HCT116 (cell line): ENCODE results near the gene OR2AG2. TPM values are rescaled to one million over a fixed set of nuclear protein-coding genes. Genes with fewer than 3 reads are reported as not detected.

ENCODE experiments used
- ATAC-seq: fragments of 200-7000 bp; cut with Tn5 transposase; 2 replicates; pipeline ENCODE4 v1.9.1; 2020; ENCODE audit warnings: mild to moderate bottlenecking, moderate library complexity
- BruUV-seq: library from RNA; stranded (reverse); fragments of 400-500 nt; replicated peaks from 2 replicates; lab custom pipeline; 2021; lab: Mats Ljungman, UMichigan
- CTCF ChIA-PET: fragments of 300-600 bp; sonication (Branson Sonifier 250); formaldehyde crosslinking; loops from one replicate; lab custom pipeline; 2021; ENCODE audit warnings: antibody characterized with exemption; lab: Charles Lee
- POLR2A ChIA-PET: fragments of 300-600, 350-600 bp; sonication (Branson Sonifier 250); formaldehyde crosslinking; loops from one replicate; lab custom pipeline; 2021; ENCODE audit warnings: antibody characterized with exemption; lab: Charles Lee
- RAD21 ChIA-PET, 2 experiments: fragments of 300-600 bp; sonication (Branson Sonifier 250); formaldehyde crosslinking; loops; one replicate each; lab custom pipeline; 2023; ENCODE audit warnings: low total read pairs in 2 of 2; ENCODE audit not compliant: uncharacterized antibody in 2 of 2, unreplicated experiment in 2 of 2, low non-redundant PET in 1 of 2; lab: Charles Lee
- DNase-seq: peaks from one replicate; pipeline ENCODE4 v3.0.0-alpha.2; 2010; ENCODE audit warnings: low read depth, low spot score
- H2AFZ ChIP-seq: fragments of 200-600 bp; shearing (Covaris generic), sonication (generic); 2 replicates; pipeline ENCODE4 v1.6.1; 2017; ENCODE audit warnings: low read depth, mixed run types, mixed read lengths, antibody characterized with exemption, low read length; ENCODE audit not compliant: poor library complexity, severe bottlenecking
- H3K27ac ChIP-seq: 2 replicates; pipeline ENCODE4 v1.5.1; 2012; ENCODE audit warnings: low read depth, low read length
- H3K27me3 ChIP-seq: fragments of 200-600 bp; sonication (generic); 2 replicates; pipeline ENCODE4 v1.6.1; 2016; ENCODE audit warnings: mixed run types, low read length, mixed read lengths; ENCODE audit not compliant: insufficient read depth
- H3K36me3 ChIP-seq, 2 experiments: fragments of 200-500 bp in 1 of 2; fragments of 200-600 bp in 1 of 2; sonication (Bioruptor generic) in 1 of 2; sonication (generic) in 1 of 2; 2 replicates each; pipeline versions ENCODE4 v1.5.1 to v1.6.1; 2014 to 2016; ENCODE audit warnings: low read length in 2 of 2, inconsistent platforms in 1 of 2, mixed read lengths in 1 of 2, mixed run types in 1 of 2; ENCODE audit not compliant: insufficient read depth in 2 of 2, control insufficient read depth in 1 of 2
- H3K4me1 ChIP-seq, 2 experiments: fragments of 200-600 bp in 1 of 2; sonication (generic) in 1 of 2; 2 replicates each; pipeline versions ENCODE4 v1.5.1 to v1.6.1; 2012 to 2017; ENCODE audit warnings: low read length in 2 of 2, inconsistent platforms in 1 of 2, mild to moderate bottlenecking in 1 of 2, mixed read lengths in 1 of 2, mixed run types in 1 of 2, moderate library complexity in 1 of 2; ENCODE audit not compliant: insufficient read depth in 2 of 2, control insufficient read depth in 1 of 2
- H3K4me2 ChIP-seq: fragments of 200-600 bp; sonication (generic); 2 replicates; pipeline ENCODE4 v1.6.1; 2017; ENCODE audit warnings: mixed run types, low read length, mixed read lengths
- H3K4me3 ChIP-seq, 2 experiments: fragments of 200-600 bp in 1 of 2; sonication (generic) in 1 of 2; replicated peaks in 1 of 2; 2 replicates each; pipeline ENCODE4 v1.5.1; 2011 to 2016; ENCODE audit warnings: low read length in 2 of 2, control low read depth in 1 of 2, low read depth in 1 of 2, mild to moderate bottlenecking in 1 of 2, mixed read lengths in 1 of 2, mixed run types in 1 of 2
- H3K79me2 ChIP-seq: fragments of 200-600 bp; sonication (generic); 2 replicates; pipeline ENCODE4 v1.6.1; 2017; ENCODE audit warnings: mild to moderate bottlenecking, mixed run types, low read length, moderate library complexity, mixed read lengths; ENCODE audit not compliant: insufficient read depth
- H3K9ac ChIP-seq: fragments of 200-600 bp; sonication (generic); 2 replicates; pipeline ENCODE4 v1.6.1; 2016; ENCODE audit warnings: low read length, mixed read lengths
- H3K9me2 ChIP-seq: fragments of 200-600 bp; sonication (generic), shearing (Covaris generic); 2 replicates; pipeline ENCODE4 v1.6.1; 2017; ENCODE audit warnings: mixed run types, mild to moderate bottlenecking, moderate library complexity; ENCODE audit not compliant: insufficient read depth
- H3K9me3 ChIP-seq, 2 experiments: fragments of 200-500 bp in 1 of 2; fragments of 200-600 bp in 1 of 2; sonication (Bioruptor generic) in 1 of 2; sonication (generic) in 1 of 2; 2 replicates each; pipeline ENCODE4 v1.6.1; 2014 to 2017; ENCODE audit warnings: low read length in 2 of 2, mixed read lengths in 2 of 2, inconsistent platforms in 1 of 2, low read depth in 1 of 2, mild to moderate bottlenecking in 1 of 2, mixed run types in 1 of 2, moderate library complexity in 1 of 2; ENCODE audit not compliant: control insufficient read depth in 1 of 2, insufficient read depth in 1 of 2
- H4K20me1 ChIP-seq: fragments of 200-600 bp; sonication (generic), shearing (Covaris generic); 2 replicates; pipeline ENCODE4 v1.6.1; 2017; ENCODE audit warnings: mixed run types, mild to moderate bottlenecking, moderate library complexity; ENCODE audit not compliant: insufficient read depth
- CBX3 ChIP-seq: IDR thresholded peaks from 2 replicates; pipeline ENCODE4 v1.6.1; 2012; ENCODE audit warnings: low read depth
- CEBPB ChIP-seq: IDR thresholded peaks from 2 replicates; pipeline ENCODE4 v1.6.1; 2012; ENCODE audit warnings: low read depth
- CTCF ChIP-seq, 3 experiments: fragments of 200-600 bp in 1 of 3; sonication (generic) in 1 of 3; IDR thresholded peaks in 2 of 3; conservative IDR thresholded peaks in 1 of 3; 2 replicates each; pipeline ENCODE4 v1.5.1; 2012 to 2017; ENCODE audit warnings: low read depth in 2 of 3, low read length in 2 of 3, antibody characterized with exemption in 1 of 3, borderline replicate concordance in 1 of 3, control low read depth in 1 of 3, mild to moderate bottlenecking in 1 of 3, mixed read lengths in 1 of 3, mixed run types in 1 of 3, moderate library complexity in 1 of 3; ENCODE audit not compliant: insufficient read depth in 1 of 3
- EGR1 ChIP-seq: IDR thresholded peaks from 2 replicates; pipeline ENCODE4 v1.6.1; 2012; ENCODE audit warnings: low read depth
- EZH2 ChIP-seq: fragments of 200-600 bp; sonication (generic); IDR thresholded peaks from 2 replicates; pipeline ENCODE4 v1.6.1; 2017; ENCODE audit warnings: antibody characterized with exemption, mixed run types
- EZH2phosphoT487 ChIP-seq: fragments of 200-600 bp; IDR thresholded peaks from 2 replicates; pipeline ENCODE4 v1.6.1; 2018; ENCODE audit warnings: antibody characterized with exemption, borderline replicate concordance
- FOSL1 ChIP-seq: IDR thresholded peaks from 2 replicates; pipeline ENCODE4 v1.6.1; 2012; ENCODE audit warnings: low read depth
- JUND ChIP-seq: IDR thresholded peaks from 2 replicates; pipeline ENCODE4 v1.6.1; 2012
- MAX ChIP-seq: IDR thresholded peaks from 2 replicates; pipeline ENCODE4 v1.6.1; 2012
- POLR2A ChIP-seq: IDR thresholded peaks from 2 replicates; pipeline ENCODE4 v1.7.0; 2011; ENCODE audit warnings: borderline replicate concordance; ENCODE audit not compliant: insufficient read depth, insufficient read length; ENCODE audit errors: extremely low read depth
- SIN3A ChIP-seq: IDR thresholded peaks from 2 replicates; pipeline ENCODE4 v1.6.1; 2012; ENCODE audit warnings: low read depth
- TCF7L2 ChIP-seq: IDR thresholded peaks from 2 replicates; pipeline ENCODE4 v1.7.0; 2011; ENCODE audit warnings: borderline replicate concordance, inconsistent platforms; ENCODE audit not compliant: insufficient read depth, insufficient read length; ENCODE audit errors: extremely low read depth
- ZFX ChIP-seq: fragments of 450-650 bp; IDR thresholded peaks from 2 replicates; pipeline ENCODE4 v1.6.1; 2017
- intact Hi-C: fragments of 100-400 bp; cut with micrococcal nuclease; formaldehyde crosslinking; loops from 2 replicates; pipeline ENCODE4 v1.10.0; 2022
- total RNA-seq: library from RNA; stranded (reverse); gene quantifications from one replicate; pipeline ENCODE4 v1.2.1, GENCODE V29; 2021; ENCODE audit not compliant: unreplicated experiment

The OR2AG2 gene
- total RNA-seq, 1 experiment from 2014 or later: 0.07 TPM

- no peak overlapping the region for H3K27ac ChIP-seq
- H3K79me2 ChIP-seq: no peaks in the 10 kb centered on the region
- no peak overlapping the region for H3K4me2 ChIP-seq
- no peak overlapping the region for H3K4me3 ChIP-seq
- no peak for ATAC-seq
- H3K9me2 ChIP-seq: no peaks in the 10 kb centered on the region
- H4K20me1 ChIP-seq: no peaks in the 10 kb centered on the region
- no peak for DNase-seq
- H2AFZ ChIP-seq: no peak overlapping the region
- peaks cover 20% of the 10 kb centered on the region; the same call in 1 of the 2 replicates for H3K27me3 ChIP-seq
- no TSS peak for BruUV-seq
- ChIA-PET POLR2A (no interaction called here), CTCF (no interaction called here), RAD21 (no interaction called here)
- H3K36me3 ChIP-seq: no peaks in the 10 kb centered on the region
- H3K9ac ChIP-seq: no peak overlapping the region
- TF ChIP-seq EZH2phosphoT487: no peak
- TF ChIP-seq TCF7L2: no peak
- no peak for TF ChIP-seq CBX3
- no peak for TF ChIP-seq FOSL1
- TF ChIP-seq ZFX: no peak
- no peak for TF ChIP-seq CEBPB
- H3K9me3 ChIP-seq: no peaks in the 10 kb centered on the region
- intact Hi-C loops: no loop called here
- no peaks in the 10 kb centered on the region for H3K4me1 ChIP-seq
Measured at GRCh38 chr11:6790546-6790945, 18.8 kb upstream of the OR2AG2 start.

- Histone ChIP-seq H3K79me2 (no peaks in the 10 kb centered on the region), H3K9ac (no peak within 1 kb of the TSS), H3K4me2 (no peak within 1 kb of the TSS), H4K20me1 (no peaks in the 10 kb centered on the region), H3K9me3 (no peaks in the 10 kb centered on the region), H3K36me3 (no peaks in the 10 kb centered on the region)
- RAD21 ChIA-PET: no interaction called here
- no peak for DNase-seq
- intact Hi-C loops: no loop called here
- CTCF ChIA-PET: no interaction called here
- no peak for ATAC-seq
- BruUV-seq: no TSS peak
- no peak for TF ChIP-seq ZFX
- no peak for TF ChIP-seq EZH2
- TF ChIP-seq JUND: no peak
- no peak for TF ChIP-seq EGR1
- no peak for TF ChIP-seq POLR2A
- no peak for TF ChIP-seq MAX
- TF ChIP-seq SIN3A: no peak
- TF ChIP-seq CTCF (IDR thresholded peaks at IDR 0.05 in 2 of 3, conservative IDR thresholded peaks at IDR 0.05 in 1 of 3; ENCODE audit: borderline replicate concordance in 1 of 3, insufficient read depth in 1 of 3, low read depth in 2 of 3, low read length in 2 of 3): no peak
- TF ChIP-seq CEBPB: no peak
- TF ChIP-seq EZH2phosphoT487: no peak
- no peak for TF ChIP-seq TCF7L2
- TF ChIP-seq, all 23 proteins: peak for 0
- Histone ChIP-seq H3K4me1 (no peaks in the 10 kb centered on the region), H3K9me2 (no peaks in the 10 kb centered on the region; the same call in 1 of the 2 replicates), H2AFZ (no peak within 1 kb of the TSS), H3K4me3 (no peak within 1 kb of the TSS), H3K27me3 (0 out of 2 replicates have a peak, but pooled peaks cover 26% of the 10 kb centered on the region), H3K27ac (no peak within 1 kb of the TSS)
- POLR2A ChIA-PET: no interaction called here
Measured at GRCh38 chr11:6782720-6783119, 10.9 kb upstream of the OR2AG2 start, which contains the start of gene OR2AG1. Gene OR2AG1 (plus strand): TSS chr11:6783020. CDS start chr11:6785038, 2,018 bp downstream.
